GM12801 (cell line): ENCODE data around the gene ARHGEF1.

Experiments used
- TF ChIP-seq, protein P1 (sequence below): IDR thresholded peaks from one replicate; pipeline ENCODE4 v1.5.1; 2011; ENCODE audit warnings: control low read depth; ENCODE audit not compliant: insufficient read length; ENCODE audit errors: extremely low read depth

ARHGEF1 gene

DNA sequence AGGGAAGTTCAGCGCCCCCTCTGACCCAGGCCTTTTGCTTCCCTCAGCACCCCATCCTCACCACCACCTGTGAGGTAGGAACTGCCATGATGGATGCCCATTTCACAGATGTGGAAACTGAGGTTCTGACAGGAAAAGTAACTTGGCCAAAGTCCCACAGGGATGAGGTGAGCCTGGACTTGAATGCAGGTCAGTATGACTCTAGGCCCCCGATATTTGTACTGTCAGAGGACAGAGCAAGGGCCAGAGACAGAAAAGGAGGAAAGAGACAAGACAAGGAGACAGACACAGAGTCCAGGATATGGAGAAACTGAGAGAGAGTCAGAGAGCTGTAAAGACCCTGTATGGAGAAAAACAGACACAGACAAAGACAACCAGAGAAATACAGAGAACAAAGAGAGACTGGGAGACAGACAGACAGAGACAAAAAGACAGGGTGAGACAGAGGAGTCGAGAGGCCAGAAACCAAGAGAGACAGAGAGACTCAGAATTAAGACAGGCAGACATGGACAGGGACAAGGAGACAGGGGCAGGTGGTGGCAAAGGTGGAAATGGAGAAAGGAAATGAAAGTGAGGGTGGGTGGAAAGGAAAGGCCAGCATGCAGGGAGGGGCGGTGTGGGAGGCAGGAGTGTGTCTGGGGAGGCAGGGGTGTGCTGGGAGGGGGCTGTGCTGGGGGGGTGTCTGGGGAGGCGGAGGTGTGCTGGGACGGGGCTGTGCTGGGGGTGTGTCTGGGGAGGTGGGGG, 40.2 kb downstream of the ARHGEF1 start:
- TF ChIP-seq, protein P1, sequence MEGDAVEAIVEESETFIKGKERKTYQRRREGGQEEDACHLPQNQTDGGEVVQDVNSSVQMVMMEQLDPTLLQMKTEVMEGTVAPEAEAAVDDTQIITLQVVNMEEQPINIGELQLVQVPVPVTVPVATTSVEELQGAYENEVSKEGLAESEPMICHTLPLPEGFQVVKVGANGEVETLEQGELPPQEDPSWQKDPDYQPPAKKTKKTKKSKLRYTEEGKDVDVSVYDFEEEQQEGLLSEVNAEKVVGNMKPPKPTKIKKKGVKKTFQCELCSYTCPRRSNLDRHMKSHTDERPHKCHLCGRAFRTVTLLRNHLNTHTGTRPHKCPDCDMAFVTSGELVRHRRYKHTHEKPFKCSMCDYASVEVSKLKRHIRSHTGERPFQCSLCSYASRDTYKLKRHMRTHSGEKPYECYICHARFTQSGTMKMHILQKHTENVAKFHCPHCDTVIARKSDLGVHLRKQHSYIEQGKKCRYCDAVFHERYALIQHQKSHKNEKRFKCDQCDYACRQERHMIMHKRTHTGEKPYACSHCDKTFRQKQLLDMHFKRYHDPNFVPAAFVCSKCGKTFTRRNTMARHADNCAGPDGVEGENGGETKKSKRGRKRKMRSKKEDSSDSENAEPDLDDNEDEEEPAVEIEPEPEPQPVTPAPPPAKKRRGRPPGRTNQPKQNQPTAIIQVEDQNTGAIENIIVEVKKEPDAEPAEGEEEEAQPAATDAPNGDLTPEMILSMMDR = no peak

DNA sequence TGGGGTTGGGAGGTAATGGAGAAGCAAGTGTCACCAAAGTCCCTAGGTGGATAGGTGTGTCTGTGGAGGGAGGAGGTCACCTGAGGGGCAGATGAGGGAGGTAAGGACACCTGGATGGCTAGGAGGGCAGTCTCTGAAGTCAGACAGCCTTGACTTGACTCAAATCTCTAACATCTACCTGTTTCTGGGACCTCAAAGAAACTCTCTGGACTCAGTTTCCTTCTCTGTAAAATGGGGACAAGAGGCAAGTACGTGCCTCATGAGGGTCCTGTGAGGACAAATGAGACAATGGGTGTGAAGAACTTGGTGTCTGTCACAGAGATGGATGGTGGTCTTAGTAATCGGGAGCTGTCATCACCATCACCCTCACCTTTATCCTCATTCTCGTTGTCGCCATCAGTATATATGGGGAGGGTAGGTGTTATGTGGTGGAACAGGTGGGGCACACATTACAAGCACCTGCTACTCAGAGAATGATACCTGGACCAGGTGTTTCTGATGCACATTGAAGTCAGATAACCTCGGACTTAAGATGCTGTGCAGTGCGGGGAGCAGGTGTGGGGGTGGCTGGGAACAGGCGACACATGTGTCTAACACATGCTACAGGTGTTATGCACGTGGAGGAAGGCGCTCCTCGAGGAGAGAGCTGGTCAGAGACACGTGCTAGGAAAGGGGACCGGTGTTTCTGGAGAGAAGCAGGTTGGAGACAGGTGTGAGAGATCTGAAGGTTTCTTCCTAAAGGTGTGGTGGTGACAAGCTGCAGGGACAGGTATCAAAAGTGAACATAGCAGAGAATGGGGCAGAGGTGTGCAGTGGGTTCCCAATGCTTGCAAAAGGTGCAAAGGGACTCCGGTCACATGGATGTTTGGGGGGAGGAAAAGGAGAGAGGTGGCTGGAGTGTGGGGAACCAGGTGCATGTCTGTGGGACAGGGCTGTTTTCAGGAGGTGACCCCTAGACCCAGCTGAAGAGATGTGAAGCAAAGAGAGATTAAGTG, 41.5 kb downstream of the ARHGEF1 start:
- TF ChIP-seq, protein P1 = no peak

DNA sequence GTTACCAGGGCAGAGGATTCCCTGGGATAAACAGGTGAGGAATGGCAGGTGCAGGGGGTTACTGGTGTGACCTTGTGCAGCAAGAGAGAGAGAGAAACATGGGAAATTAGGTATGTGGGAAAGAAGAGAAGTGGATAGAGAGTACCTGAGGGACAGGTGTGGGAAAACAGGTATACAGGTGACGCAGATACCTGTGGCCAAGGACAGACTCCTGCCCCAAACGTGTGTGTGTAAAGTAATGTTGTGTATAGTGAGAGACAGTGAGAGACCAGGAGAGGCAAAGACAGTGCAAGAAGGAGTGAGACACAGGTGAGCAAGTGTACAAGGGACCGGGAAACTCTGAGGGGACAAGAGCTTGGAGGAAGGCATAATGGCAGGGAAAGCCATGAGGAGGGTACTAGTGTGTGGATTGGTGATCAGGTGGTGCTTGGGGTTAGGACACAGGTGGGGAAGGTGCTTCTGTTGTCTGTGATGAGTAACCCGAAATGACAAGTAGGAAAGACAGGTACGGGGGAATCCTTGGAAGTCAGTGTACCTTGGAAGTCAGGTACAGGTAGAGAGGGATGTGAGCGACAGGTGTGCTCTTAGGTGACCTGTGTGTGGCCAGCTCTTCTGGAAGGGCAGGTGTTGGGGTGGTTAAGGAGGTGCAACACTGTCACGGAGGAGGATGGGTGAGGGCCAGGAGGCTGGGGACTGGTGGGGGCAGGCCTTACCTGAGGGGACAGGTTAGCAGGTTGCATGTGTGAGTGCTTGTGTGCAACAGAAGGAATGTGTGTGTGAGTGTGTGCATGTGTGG, 42.4 kb downstream of the ARHGEF1 start:
- TF ChIP-seq, protein P1 = no peak

DNA sequence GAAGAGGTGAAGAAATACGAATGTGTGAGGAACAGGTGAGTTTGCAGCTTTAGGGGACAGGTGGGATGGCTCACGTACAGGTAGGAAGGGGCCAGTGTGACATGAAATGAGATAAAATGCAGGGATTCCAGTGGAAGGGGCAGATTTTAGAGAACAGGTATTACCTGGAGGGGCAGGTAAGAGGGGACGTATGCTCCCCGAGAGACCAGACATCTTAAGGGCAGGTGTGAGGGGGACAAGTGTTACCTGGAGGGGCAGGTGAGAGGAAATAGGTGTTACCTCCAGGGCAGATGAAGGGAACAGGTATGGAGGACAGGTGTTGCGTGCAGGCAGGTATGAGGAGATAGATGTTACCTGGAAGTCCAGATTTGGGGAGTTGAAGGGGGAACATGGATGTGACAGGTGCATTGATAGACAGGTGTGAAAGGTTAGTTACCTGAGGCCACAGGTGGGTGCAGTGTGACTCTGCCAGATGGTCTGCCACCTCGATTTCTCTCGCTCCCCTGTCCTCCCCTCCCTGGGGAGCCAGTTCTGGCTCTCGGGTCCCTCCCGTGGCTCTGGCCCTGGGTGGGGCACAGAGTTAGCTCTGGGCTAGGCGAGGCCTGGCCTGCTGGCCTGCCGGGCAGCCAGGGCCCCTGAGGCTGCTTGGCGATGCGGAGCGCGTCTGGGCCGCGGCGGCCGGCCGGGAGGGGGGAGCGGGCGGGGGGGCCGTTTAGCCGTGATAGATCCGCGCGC, 43.2 kb downstream of the ARHGEF1 start:
- TF ChIP-seq, protein P1 = no peak

DNA sequence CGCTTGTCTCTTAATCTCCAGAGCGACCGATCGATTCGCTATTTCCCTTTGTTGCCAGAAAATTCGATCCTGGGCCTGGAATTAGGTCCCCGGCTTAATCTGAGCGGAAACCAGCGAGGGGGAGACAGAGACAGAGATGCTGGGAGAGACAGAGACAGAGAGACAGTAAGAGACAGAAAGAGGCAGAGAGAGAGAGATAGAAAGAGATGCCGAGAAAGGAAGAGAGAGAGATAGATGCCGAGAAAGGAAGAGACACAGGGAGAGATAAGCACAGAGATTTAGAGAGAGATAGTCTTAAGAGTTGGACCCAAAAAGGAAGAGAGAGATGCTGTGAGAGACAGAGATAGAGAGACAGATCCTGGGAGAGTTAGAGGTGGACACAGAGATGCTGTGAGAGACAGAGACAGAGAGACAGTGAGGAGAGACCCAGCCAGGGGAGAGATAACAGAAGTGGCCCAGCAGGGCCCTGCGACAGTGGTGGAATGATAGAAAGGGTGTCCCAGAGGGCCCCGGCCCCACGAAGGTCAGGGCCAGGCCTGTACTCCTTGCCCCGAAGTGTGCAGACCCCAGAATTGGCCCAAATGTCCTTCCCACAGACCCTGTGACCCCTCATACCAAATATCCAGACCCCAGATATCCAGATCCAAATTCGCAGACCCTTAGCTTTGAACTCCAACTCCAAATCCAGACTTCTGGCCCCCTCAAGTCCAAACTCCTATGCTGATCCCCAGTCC, 43.9 kb downstream of the ARHGEF1 start:
- TF ChIP-seq, protein P1 = no peak

DNA sequence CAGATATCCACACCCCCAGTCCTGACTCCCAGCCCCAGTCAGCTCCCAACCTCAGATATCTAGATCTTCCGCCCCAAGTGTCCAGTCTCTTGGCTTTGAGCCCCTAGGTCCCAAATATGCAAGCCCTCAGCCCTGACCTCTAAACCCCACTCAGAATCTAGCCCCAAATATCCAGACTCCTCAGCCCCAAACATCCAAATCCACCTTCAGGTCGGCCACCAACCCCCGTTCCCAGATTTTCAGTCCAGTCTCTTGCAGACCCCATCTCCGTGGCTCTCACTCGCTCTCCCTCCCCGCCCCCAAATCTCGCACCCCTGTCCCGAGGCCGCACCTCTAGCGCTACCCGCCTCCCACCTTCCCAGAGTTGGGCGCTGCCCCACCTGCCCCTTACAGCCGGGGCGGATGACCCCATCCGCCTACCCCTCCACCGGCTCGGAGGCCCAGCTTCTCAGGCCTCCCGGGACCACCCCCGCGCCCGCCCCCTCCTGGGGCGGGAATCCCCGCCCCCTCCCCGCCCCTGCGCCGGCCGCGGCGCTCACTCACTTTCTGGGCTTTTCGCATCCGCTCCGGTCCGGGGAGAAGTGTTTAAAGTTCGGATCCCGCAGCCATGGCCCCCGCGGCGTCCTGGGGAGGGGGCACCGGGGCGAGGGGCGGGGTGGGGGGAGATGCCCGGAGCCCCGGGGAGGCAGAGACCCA, 44.7 kb downstream of the ARHGEF1 start:
- TF ChIP-seq, protein P1 = no peak
